GM12874 (cell line): ENCODE results near the gene RARB.

Experiments used
- TF ChIP-seq, protein P1 (sequence below): IDR thresholded peaks from 2 replicates; pipeline ENCODE4 v1.5.1; 2011; ENCODE audit warnings: low read depth, mild to moderate bottlenecking, control low read depth, low read length, moderate library complexity; ENCODE audit not compliant: insufficient read depth

The RARB gene

DNA sequence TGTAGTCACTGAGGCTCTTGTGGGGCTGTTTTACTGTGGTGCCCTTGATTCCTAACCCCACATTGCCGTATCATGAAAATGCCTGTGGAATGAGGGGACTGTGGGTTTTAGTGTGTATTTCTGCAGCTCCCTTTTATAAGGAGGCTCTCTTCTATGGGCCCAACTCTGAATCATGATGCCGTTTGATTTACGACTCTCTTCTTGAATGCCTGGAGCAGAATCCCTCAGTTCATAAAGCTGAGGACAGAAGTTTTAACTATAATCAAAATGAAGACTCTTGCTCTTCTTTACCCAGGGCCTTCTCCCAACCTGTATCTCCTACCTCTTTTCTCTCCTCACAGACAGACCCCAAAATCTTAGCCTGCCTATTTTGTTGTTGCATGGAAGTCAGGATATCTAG, 109.5 kb downstream of the RARB start:
- TF ChIP-seq, protein P1, sequence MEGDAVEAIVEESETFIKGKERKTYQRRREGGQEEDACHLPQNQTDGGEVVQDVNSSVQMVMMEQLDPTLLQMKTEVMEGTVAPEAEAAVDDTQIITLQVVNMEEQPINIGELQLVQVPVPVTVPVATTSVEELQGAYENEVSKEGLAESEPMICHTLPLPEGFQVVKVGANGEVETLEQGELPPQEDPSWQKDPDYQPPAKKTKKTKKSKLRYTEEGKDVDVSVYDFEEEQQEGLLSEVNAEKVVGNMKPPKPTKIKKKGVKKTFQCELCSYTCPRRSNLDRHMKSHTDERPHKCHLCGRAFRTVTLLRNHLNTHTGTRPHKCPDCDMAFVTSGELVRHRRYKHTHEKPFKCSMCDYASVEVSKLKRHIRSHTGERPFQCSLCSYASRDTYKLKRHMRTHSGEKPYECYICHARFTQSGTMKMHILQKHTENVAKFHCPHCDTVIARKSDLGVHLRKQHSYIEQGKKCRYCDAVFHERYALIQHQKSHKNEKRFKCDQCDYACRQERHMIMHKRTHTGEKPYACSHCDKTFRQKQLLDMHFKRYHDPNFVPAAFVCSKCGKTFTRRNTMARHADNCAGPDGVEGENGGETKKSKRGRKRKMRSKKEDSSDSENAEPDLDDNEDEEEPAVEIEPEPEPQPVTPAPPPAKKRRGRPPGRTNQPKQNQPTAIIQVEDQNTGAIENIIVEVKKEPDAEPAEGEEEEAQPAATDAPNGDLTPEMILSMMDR: no peak

DNA sequence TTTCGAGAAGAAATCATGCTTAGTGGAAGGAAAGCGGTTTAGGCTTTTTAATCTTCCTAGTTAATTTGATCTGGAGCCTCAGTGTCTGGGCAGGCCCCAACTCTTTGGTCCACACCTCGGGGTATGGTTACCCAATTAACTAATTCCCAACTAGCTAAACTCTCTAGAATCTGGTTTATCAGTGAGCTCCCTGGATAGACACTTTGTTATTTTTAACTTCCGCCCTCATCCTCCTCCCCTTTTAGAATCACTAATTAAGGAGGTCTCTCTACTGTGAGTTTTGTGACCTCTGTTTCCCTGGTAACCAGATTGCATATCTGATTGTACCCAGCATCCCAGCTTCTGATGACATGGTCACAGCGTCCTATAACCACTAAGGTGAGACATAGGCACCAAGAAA, 112.2 kb downstream of the RARB start:
- TF ChIP-seq, protein P1: no peak

DNA sequence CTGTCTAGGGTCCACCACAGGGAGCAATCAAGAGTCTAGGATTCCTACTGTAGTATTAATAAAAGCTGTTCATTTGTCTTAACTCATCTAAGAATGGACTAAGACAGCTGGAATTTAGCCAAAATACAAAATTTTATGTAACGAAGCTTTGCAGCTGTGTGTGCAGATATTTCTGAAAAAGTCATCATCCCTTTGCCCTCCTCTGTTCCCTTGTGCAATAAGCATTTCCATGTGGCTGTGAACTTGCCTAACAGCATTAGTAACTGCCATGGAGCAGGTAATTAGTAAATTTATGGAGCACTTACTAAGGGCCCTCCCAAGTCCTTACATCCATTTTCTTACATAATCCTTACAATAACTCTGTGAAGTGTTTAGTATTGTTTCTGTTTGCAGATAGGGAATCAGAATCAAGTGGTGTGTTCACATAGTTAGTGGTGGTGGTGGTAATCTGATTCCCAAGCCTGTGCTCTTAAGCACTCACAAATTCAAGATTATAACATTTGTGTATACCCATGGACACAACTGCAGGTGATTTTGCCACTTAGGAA, 114.5 kb downstream of the RARB start:
- TF ChIP-seq, protein P1: no peak

DNA sequence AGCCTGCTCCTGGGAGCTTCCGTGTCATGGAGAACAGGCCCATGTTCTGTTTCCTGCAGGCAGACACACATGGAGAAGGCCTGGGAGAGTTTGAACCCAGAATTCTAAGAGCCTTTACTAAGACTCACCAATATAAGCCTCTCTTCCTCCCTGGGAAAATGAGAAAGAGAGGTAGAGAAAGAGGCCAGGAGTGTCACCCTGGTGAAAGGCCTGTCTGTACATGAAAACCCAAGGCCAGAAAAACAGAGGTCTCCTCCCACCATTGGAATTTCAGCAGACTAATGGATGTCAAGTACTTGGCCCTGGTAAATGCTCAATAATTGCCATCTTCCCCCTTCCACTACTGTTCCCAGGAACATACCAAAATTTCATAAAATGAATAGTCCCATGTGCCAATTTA, 119.0 kb downstream of the RARB start:
- TF ChIP-seq, protein P1: no peak

DNA sequence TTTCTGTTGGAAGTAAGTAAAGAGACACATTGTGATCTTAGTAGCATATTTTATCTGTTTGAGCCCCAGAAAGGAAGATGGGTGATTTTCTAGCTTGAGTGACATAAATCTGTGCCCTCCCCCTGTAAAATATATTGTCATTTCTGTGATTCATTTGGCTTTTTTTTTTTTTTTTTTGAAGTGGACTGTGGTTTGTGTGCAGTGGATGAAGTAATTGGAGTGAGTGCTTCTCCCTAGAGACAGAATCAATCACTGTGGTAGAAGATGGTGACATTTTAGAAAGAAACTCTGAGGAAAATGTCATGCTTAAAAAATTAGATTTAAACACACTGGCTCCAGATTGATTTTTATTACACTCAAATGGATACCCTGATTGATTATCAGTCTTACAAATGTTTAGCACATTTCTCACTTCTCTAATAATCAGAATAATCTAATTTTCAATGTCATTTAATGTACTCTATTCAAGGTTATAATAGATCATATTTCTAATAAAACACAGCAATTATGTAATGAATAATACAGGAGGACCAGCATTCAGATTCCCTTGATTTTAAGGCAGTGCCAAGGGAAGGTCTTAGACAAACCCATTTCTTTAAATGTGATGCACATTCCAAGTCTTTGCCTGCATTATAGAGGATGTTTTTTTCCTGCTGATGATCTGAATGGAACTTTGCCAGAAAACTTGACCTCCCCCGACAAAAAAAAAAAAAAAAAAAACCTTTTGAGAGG, 120.0 kb downstream of the RARB start:
- TF ChIP-seq, protein P1: no peak

DNA sequence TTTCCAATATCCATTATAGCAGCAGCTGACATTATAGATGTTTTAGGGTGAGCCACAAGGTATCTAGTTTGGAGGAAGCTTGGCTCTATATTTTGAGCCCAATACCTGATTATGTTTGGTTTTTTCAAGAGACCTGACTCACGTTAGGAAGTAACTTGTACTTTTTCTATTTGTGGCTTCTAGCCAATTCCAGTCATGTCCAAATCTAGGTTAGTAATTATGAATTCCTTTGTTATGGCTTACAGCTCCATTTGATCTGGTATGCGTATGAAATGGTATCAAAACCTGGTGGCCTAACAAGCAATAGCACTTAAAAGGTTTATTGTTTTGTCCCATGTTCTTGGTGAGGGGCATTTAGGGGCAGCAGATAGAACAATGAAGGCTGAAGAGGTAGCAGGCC, 120.8 kb downstream of the RARB start:
- TF ChIP-seq, protein P1: no peak

DNA sequence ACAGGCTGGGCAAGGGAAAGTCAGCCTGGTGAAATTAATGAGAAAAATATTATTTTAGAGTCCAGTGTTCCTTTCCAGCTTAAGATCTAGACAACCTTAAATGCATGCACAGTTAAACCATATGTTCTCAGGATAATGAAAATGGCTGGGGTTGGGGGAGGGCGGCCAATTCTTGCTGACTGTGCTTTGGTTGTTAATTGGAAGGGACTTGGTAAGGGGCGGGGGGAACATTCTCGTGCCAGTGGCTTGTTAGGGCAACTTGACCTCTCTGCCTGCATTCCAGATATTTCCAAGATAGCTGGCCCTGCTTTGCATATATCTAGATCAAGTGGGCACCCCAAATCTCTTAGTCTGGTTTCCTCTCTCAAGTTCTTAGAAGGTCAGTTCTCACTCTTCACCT, 124.2 kb downstream of the RARB start:
- TF ChIP-seq, protein P1: no peak
